K562 (cell line): ENCODE measurements around the gene THRSP. TPM values are rescaled to one million over a fixed set of nuclear protein-coding genes. Genes with fewer than 3 reads are reported as not detected.
"Not testable (repeated sequence)": the region's sequence is repeated elsewhere in the genome, so short reads cannot be mapped to it uniquely, and the experiment has no call there.

Source experiments
- ATAC-seq: fragments of 200-7000 bp; cut with Tn5 transposase; 3 replicates; pipeline ENCODE4 v1.9.1; 2020; ENCODE audit warnings: moderate library complexity
- BruUV-seq: library from RNA; stranded (reverse); fragments of 400-500 nt; replicated peaks from 2 replicates; lab custom pipeline; 2021; lab: Mats Ljungman, UMichigan
- CTCF ChIA-PET: fragments of 300-600 bp; formaldehyde crosslinking; extraction: SDS; loops from one replicate; lab custom pipeline; 2021; ENCODE audit warnings: low intra/inter-chr PET ratio; lab: Yijun Ruan, JAX
- POLR2A ChIA-PET: fragments of 300-600, 350-650 bp; sonication (Branson Sonifier 250); formaldehyde crosslinking; extraction: SDS; loops from one replicate; lab custom pipeline; 2021; ENCODE audit warnings: antibody characterized with exemption, inconsistent platforms; lab: Yijun Ruan, JAX
- DNase-seq, 4 experiments: peaks; one replicate each; pipeline versions ENCODE4 v3.0.0 to v3.0.0-alpha.2; 2011 to 2018; ENCODE audit warnings: low spot score in 3 of 4, mixed read lengths in 3 of 4; ENCODE audit errors: extremely low read depth in 1 of 4
- FAIRE-seq: peaks from 2 replicates; lab custom pipeline; 2011; peaks lifted over from hg19 to GRCh38; lab: Jason Lieb, UNC
- H2AFZ ChIP-seq: 2 replicates; pipeline ENCODE4 v1.6.0; 2011; ENCODE audit warnings: low read depth, low read length, control low read depth, inconsistent platforms
- H3K27ac ChIP-seq: fragments of 200-600 bp; 3 replicates; pipeline ENCODE4 v1.8.0; 2011; ENCODE audit warnings: low read depth, mild to moderate bottlenecking, control low read depth, inconsistent platforms, low read length, moderate library complexity, mixed read lengths; ENCODE audit errors: extremely low read depth
- H3K27me3 ChIP-seq, 2 experiments: fragments of 300-600 bp in 1 of 2; 2 replicates in 1 of 2; 3 replicates in 1 of 2; pipeline versions ENCODE4 v1.6.0 to v1.8.0; 2011; ENCODE audit warnings: inconsistent platforms in 2 of 2, low read length in 2 of 2, mild to moderate bottlenecking in 1 of 2, mixed read lengths in 1 of 2, moderate library complexity in 1 of 2; ENCODE audit not compliant: control insufficient read depth in 2 of 2, insufficient read depth in 2 of 2
- H3K36me3 ChIP-seq: fragments of 300-600 bp; 3 replicates; pipeline ENCODE4 v1.8.0; 2011; ENCODE audit warnings: mild to moderate bottlenecking, low read length, inconsistent platforms; ENCODE audit not compliant: control insufficient read depth, insufficient read depth
- H3K4me1 ChIP-seq, 2 experiments: fragments of 200-600 bp in 1 of 2; replicated peaks in 1 of 2; 2 replicates in 1 of 2; 3 replicates in 1 of 2; pipeline versions ENCODE4 v1.5.1 to v1.8.0; 2011; ENCODE audit warnings: inconsistent platforms in 2 of 2, low read length in 2 of 2, mild to moderate bottlenecking in 1 of 2, mixed read lengths in 1 of 2, moderate library complexity in 1 of 2; ENCODE audit not compliant: control insufficient read depth in 2 of 2, insufficient read depth in 2 of 2
- H3K4me2 ChIP-seq: 2 replicates; pipeline ENCODE4 v1.6.1; 2011; ENCODE audit warnings: low read length, control low read depth, inconsistent platforms, mixed read lengths; ENCODE audit not compliant: insufficient read depth
- H3K4me3 ChIP-seq: fragments of 200-600 bp; sonication (generic), shearing (Covaris generic); 2 replicates; pipeline ENCODE4 v1.5.1; 2016; ENCODE audit warnings: control low read depth, inconsistent platforms
- H3K79me2 ChIP-seq: fragments of 200-600 bp; 3 replicates; pipeline ENCODE4 v1.8.0; 2011; ENCODE audit warnings: low read length, inconsistent platforms; ENCODE audit not compliant: control insufficient read depth, insufficient read depth
- H3K9ac ChIP-seq, 2 experiments: 2 replicates each; pipeline versions ENCODE4 v1.6.0 to v1.6.1; 2011; ENCODE audit warnings: low read depth in 2 of 2, low read length in 2 of 2, control low read depth in 1 of 2, inconsistent platforms in 1 of 2, mild to moderate bottlenecking in 1 of 2, mixed read lengths in 1 of 2; ENCODE audit not compliant: insufficient read depth in 1 of 2
- H3K9me1 ChIP-seq: one replicate; pipeline ENCODE4 v1.6.0; 2011; ENCODE audit warnings: inconsistent platforms, mild to moderate bottlenecking, low read length, moderate library complexity; ENCODE audit not compliant: control insufficient read depth, insufficient read depth
- H3K9me3 ChIP-seq: replicated peaks from 2 replicates; pipeline ENCODE4 v1.5.1; 2011; ENCODE audit warnings: low read depth, low read length, inconsistent platforms; ENCODE audit not compliant: control insufficient read depth, insufficient read depth
- H4K20me1 ChIP-seq: replicated peaks from 2 replicates; pipeline ENCODE4 v1.6.1; 2011; ENCODE audit warnings: low read length, inconsistent platforms, mixed read lengths; ENCODE audit not compliant: control insufficient read depth, insufficient read depth
- NONO ChIP-seq, 2 experiments: fragments of 200-400 bp in 1 of 2; fragments of 450-650 bp in 1 of 2; formaldehyde crosslinking in 1 of 2; IDR thresholded peaks; 2 replicates each; pipeline ENCODE4 v1.6.1; 2017; ENCODE audit warnings: low read depth in 2 of 2, mild to moderate bottlenecking in 2 of 2, moderate library complexity in 2 of 2, low read length in 1 of 2
- ZFP36 ChIP-seq: fragments of 150-350 bp; IDR thresholded peaks from 2 replicates; pipeline ENCODE4 v1.6.1; 2018; ENCODE audit warnings: low read length, low read depth; ENCODE audit not compliant: partially characterized antibody
- WGBS: fragments of 100-300 bp; shearing (Covaris generic); methylation state at CpG from one replicate; pipeline ENCODE4 v1.1.6; 2016; ENCODE audit warnings: low coverage, mixed read lengths; ENCODE audit not compliant: insufficient coverage; ENCODE audit errors: missing lambda C conversion rate; 5-methylcytosine and 5-hydroxymethylcytosine counted together
- in situ Hi-C: fragments of 300-500 bp; cut with MboI; formaldehyde crosslinking; loops from 4 replicates; pipeline ENCODE4 v1.15.0; 2018; ENCODE audit warnings: inconsistent platforms, mixed read lengths
- intact Hi-C: fragments of 100-400 bp; cut with micrococcal nuclease; formaldehyde crosslinking; loops from 2 replicates; pipeline ENCODE4 v1.14.2; 2022
- polyA plus RNA-seq, 8 experiments: library from polyadenylated mRNA; depleted of rRNA in 4 of 8; stranded (reverse) in 5 of 8; unstranded in 3 of 8; fragments of >200 nt; fragmentation: Nextera tagmentation in 2 of 8; fragmentation: Illumina TruSeq in 1 of 8; extraction: Ambion mirVana in 2 of 8; extraction: Trizol in 1 of 8; gene quantifications; 2 replicates each; pipeline versions ENCODE4 v1.2.1 to v1.2.3, GENCODE V29; 2011 to 2014; ENCODE audit warnings: inconsistent platforms in 1 of 8, missing spikeins in 1 of 8
- total RNA-seq, 7 experiments: library from RNA; depleted of rRNA in 6 of 7; stranded (reverse); fragments of >200 nt in 6 of 7; fragmentation: Illumina TruSeq in 2 of 7; extraction: Trizol in 2 of 7; gene quantifications; 2 replicates each; pipeline versions ENCODE4 v1.2.1 to v1.2.3, GENCODE V29; 2011 to 2021; ENCODE audit warnings: low replicate concordance in 1 of 7

The THRSP gene
- total and polyA plus RNA-seq, 9 of the 15 experiments (the other 6 are each of a cell fraction or from before 2014, with no cell fraction given) = 0.23 to 0.56 (median 0.31) TPM; not detected in 2

- POLR2A ChIA-PET = no interaction called here
- in situ Hi-C loops (no loop called here), intact Hi-C loops (loop anchor here (10.0 kb wide), 1 partner anchor 212 kb away; no protein-coding TSS in a partner anchor)
- TF ChIP-seq NONO (IDR thresholded peaks at IDR 0.05; ENCODE audit: low read depth in 2 of 2, low read length in 1 of 2) = no peak
- TF ChIP-seq ZFP36 = peak; percentile 36
- CTCF ChIA-PET = no interaction called here
- Histone ChIP-seq H3K4me1 (peaks cover 10 to 19% of the 10 kb centered on the region in 2 experiments; a peak in 4 of 5 replicates), H3K36me3 (peaks cover 6% of the 10 kb centered on the region; the same call in 1 of the 3 replicates), H3K4me2 (no peak overlapping the region), H2AFZ (peak overlapping the region; percentile 17; the same call in 1 of the 2 replicates), H3K9me1 (no peaks in the 10 kb centered on the region), H4K20me1 (0 out of 2 replicates have a peak, but pooled peaks cover 4% of the 10 kb centered on the region), H3K9me3 (no peaks in the 10 kb centered on the region), H3K27me3 (no peaks in the 10 kb centered on the region), H3K27ac (no peak overlapping the region), H3K4me3 (no peak overlapping the region), H3K9ac (no peak overlapping the region), H3K79me2 (peaks cover 28% of the 10 kb centered on the region)
- ATAC-seq (no peak), FAIRE-seq (no peak), DNase-seq (no peak)
- no TSS peak for BruUV-seq
- 71% methylated on average over 4 of the region's 4 CpGs for WGBS
These were observed 19.4 kb downstream of the THRSP start for GRCh38 chr11:78083021-78083420.

GRCh38 chr11:78084506-78084905, 20.8 kb downstream of the THRSP start:
- ATAC-seq, H3K9me3 ChIP-seq, BruUV-seq, FAIRE-seq, H3K4me3 ChIP-seq, H3K27ac ChIP-seq, H4K20me1 ChIP-seq, H3K27me3 ChIP-seq, in situ Hi-C loops, POLR2A ChIA-PET, CTCF ChIA-PET, DNase-seq, H3K9me1 ChIP-seq, H3K4me2 ChIP-seq, H2AFZ ChIP-seq, H3K9ac ChIP-seq, H3K36me3 ChIP-seq: not testable (repeated sequence)
- intact Hi-C loops = loop anchor here (10.0 kb wide), 1 partner anchor 210 kb away; no protein-coding TSS in a partner anchor
- Histone ChIP-seq H3K79me2 (peaks cover 14% of the 10 kb centered on the region), H3K4me1 (peaks cover 6 to 11% of the 10 kb centered on the region in 2 experiments; a peak in 4 of 5 replicates)
- 72% methylated on average over 8 of the region's 8 CpGs for WGBS
